HK-2 (cell line): ENCODE measurements around the gene MEI1.

Experiments
- DNase-seq: peaks from one replicate; pipeline ENCODE4 v3.0.0-alpha.2; 2018; ENCODE audit not compliant: unreplicated experiment

Gene MEI1

DNA sequence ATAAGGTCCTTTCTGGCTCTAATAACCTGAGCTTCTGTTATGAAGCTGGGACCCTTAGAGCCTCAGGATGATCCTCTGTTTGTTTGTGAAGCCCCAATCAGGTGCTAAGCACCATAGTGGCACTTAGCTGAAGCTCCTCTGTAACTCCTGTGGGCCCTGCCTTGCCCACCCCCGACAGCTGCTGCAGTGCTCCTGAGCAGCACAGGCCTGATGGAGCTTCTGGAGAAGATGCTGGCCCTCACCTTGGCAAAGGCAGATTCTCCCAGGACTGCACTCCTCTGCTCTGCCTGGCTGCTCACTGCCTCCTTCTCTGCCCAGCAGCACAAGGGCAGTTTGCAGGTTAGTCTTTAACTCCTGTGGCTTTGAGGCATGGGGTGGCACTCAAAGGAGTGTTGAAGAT, 82.2 kb downstream of the MEI1 start:
- no peak for DNase-seq

- no peak for DNase-seq
Observed at GRCh38 chr22:41782316-41782715, 83.0 kb downstream of the MEI1 start.

GRCh38 chr22:41782751-41783150, 83.4 kb downstream of the MEI1 start:
- no peak for DNase-seq

DNA sequence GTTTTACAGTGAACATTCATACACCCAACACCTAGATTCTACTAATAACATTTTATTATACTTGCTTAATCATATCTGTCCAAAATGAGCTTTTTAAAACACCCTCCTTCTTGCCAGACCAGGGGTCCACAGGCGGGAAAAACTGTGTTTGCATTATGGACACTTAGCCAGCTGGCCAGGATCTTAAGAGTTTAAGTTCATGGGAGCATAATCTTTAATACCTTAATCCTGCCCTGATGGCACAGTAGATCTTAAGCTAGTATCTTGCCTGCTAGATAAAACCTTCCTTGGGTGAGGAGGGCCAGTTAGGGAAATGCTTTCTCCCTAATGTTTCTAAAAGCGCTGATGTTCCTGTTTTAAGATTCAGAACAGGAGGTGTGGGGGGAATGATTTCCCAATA, 88.0 kb downstream of the MEI1 start:
- no peak for DNase-seq

DNA sequence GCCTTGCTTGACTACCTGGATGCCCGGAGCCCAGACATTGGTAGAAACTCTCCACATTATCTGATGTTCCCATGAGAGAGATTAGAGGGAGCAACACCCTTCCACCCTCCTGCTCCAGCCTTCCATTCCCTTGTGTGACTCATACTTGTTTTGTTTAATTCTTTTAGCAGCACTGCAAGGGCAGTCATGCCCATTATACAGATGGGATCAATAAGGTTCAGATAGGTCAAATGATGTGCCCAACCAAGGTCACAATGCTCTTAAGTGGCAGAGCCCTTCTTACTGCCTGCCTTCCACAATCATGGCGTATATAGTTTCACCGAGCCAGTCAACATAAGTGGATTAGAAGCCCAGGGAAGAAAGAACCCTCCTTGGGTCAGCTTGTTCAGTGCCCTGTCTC, 94.6 kb downstream of the MEI1 start:
- DNase-seq, result no peak

GRCh38 chr22:41798736-41799135, 99.4 kb downstream of the MEI1 start:
- no peak for DNase-seq

GRCh38 chr22:41799486-41800347, 100.4 kb downstream of the MEI1 start:
- DNase-seq, result peak; percentile 56

DNA sequence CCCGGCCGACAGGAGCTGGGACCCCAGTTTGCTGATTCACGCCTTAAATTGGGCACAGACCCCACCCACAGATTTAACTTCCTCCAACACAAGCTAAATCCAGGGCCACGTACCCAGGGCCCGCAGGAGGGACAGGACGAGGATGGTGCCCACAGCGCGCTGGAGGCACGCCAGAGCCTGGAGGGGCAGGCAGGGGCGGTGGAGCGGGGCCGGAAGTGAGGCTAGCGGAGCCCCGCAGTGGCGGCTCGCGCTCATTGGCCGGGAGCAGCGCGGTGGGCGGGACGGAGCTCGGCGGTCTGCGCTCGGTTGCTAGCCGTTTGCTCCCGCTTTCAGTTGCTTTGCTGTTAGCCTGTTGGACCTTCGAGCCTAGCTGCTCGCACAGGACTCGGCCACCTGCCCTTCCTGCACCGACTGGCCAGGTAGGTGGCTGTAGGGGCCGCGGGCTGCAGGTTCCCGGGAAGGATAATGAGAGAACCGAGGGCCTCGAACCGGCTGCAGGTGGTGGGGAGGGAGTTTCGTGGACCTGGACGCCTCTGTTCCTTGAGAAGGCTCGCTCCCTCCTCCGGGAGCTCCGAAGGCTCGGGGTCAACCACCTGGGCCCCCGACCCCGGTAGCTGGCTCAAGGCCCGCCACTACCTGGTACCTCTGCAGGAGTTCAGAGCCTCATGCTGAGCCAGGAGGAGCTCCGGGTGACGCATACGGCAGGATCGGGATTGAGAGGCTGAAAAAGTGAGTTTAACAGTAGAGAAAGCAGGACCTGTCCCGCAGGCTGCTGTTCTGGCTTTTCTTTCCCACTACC, 101.2 kb downstream of the MEI1 start, which contains the start of gene CCDC134:
Gene CCDC134, plus strand, starts transcription at position 332 of the 799 bp plus-strand sequence. CDS start 8,212 bp downstream, outside the sequence.
- peak; percentile 93 for DNase-seq

GRCh38 chr22:41801147-41801819, 102.0 kb downstream of the MEI1 start:
- DNase-seq, result no peak

- no peak for DNase-seq
Observed at GRCh38 chr22:41801886-41802285, 102.6 kb downstream of the MEI1 start.

DNA sequence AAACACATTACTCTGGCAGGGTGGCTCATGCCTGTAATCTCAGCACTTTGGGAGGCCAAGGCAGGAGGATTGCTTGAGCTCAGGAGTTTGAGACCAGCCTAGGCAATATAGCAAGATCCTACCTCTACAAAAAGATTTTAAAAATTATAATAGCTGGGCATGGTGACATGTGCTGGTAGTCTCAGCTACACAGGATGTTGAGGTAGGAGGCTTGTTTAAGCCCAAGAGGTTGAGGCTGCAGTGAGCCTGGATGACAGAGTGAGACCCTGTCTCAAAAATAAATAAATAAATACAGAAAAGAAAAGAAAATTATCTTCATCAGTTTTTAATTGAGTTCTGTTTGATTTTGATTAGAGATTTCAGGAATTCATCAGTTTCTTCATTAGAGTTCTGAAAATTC, 106.3 kb downstream of the MEI1 start:
- no peak for DNase-seq

GRCh38 chr22:41808400-41808799, 109.1 kb downstream of the MEI1 start:
- no peak for DNase-seq

DNA sequence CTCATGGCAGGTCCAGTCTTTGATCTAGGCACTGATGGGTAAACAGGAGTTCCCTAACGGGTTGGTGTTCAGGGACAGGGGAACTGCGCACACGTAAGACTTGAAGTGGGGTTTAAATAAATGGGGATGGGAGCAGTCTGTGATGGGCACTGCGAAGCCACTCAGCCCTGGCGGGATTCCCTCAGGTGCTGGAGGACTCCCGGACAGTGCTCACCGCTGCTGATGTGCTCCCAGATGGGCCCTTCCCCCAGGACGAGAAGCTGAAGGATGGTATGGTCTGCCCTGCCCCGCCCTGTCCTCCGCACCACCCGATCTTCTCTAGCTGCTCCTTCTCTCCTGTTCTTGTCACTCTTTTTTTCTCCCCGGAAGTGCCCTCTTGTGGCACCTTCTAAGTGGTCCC, 110.7 kb downstream of the MEI1 start:
- DNase-seq, result no peak

GRCh38 chr22:41812805-41813545, 113.7 kb downstream of the MEI1 start:
- DNase-seq, result no peak

DNA sequence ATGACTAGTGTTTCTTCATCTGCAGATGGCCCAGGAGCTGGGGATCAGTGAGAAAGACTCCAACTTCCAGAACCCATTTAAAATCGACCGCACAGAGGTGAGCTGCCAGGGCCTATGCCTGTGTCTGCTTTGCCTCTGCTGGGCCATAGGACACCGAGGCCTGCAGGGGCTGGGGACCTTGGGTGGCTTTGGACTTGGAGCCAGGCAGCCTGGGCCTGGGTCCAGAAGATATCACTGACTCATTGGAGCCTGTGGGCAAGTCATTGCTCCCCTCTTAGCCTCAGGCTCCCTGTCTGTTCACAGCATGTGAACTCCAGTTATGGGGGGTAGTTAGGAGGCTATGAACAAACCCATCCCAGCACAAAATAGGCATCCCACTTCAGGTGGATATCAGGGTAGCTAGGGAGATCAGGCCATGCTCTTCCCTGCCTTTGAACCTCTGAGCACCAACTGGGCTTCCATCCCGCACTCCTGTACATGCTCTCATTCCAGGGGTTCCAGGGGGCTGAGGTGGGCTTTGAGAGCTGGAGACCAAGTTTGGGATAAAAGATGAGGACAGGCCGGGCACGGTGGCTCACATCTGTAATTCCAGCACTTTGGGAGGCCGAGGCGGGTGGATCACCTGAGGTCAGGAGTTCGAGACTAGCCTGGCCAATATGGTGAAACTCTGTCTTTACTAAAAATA, 114.6 kb downstream of the MEI1 start:
- no peak for DNase-seq

- no peak for DNase-seq
Observed at GRCh38 chr22:41815716-41816115, 116.4 kb downstream of the MEI1 start.

DNA sequence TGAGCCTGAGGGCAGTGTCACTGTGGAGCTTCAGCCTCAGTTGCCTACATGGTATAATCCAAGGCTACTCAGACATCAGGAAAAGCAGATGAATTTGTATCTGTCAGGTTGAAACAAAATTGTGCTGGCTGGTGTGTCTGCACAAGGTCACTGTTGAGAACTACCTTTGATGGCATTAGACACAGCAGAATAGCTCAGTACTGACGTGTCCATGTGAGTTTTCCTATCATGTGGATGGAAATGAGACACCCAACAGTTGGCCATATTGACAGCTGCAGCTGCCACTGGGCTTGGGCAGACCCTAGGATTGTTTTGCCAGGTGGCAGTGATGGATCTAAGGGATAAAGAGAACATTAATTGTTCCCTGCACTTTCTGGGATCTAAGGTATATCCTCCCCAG, 116.9 kb downstream of the MEI1 start:
- DNase-seq, result no peak

DNA sequence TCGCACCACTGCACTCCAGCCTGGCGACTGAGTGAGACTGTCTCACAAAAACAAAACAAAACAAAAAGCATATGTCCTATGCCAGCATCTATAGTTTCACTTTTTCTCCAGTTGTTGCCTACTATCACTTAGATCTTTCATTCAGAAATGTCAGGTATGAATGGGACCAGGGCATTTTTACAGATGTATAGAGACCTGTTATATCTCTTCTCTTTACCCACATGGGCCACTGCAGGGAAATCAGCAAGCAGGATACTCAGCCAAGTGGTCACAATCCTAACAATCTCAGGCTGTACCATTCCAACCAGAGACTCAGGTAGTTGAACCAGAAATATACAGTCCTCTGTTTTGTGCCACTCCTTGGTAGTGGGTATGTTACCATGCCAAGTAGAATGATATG, 117.6 kb downstream of the MEI1 start:
- no peak for DNase-seq

DNA sequence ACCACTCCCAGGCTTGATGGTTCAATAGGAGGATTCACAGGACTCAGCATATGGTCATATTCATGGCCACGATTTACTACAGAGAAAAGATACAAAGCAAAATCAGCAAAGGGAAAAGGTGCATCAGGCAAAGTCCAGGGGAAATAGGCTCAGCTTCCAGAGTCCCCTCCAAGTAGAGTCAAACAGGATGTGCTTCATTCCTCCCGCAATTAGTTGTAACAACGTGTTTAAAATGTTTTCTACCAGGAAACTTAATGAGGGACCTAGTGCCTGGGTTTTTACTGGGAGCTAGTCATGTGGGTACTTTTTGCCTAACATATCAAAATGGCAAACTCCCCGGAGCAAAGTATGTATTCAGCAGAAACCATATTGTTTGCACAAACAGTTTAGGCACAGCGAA, 118.7 kb downstream of the MEI1 start:
- no peak for DNase-seq

GRCh38 chr22:41818596-41818995, 119.3 kb downstream of the MEI1 start:
- DNase-seq, result no peak

GRCh38 chr22:41819257-41819656, 120.0 kb downstream of the MEI1 start:
- DNase-seq, result no peak
